Stimulated activated CD4-positive, alpha-beta T cell treated with anti-CD3 and anti-CD28 coated beads, Interleukin-12 subunit alpha, Interleukin-12 subunit beta, amount 100 ng/mL, for 48 hours (primary cell): ENCODE results near the gene ELL3.
"Not testable (repeated sequence)": the region's sequence is repeated elsewhere in the genome, so short reads cannot be mapped to it uniquely, and the experiment has no call there.

Source experiments
- DNase-seq, 3 donors: peaks; one replicate each; pipeline ENCODE4 v3.0.0-alpha.2; 2020; ENCODE audit warnings: low read depth in 2 of 3, low spot score in 1 of 3

Gene ELL3

DNA sequence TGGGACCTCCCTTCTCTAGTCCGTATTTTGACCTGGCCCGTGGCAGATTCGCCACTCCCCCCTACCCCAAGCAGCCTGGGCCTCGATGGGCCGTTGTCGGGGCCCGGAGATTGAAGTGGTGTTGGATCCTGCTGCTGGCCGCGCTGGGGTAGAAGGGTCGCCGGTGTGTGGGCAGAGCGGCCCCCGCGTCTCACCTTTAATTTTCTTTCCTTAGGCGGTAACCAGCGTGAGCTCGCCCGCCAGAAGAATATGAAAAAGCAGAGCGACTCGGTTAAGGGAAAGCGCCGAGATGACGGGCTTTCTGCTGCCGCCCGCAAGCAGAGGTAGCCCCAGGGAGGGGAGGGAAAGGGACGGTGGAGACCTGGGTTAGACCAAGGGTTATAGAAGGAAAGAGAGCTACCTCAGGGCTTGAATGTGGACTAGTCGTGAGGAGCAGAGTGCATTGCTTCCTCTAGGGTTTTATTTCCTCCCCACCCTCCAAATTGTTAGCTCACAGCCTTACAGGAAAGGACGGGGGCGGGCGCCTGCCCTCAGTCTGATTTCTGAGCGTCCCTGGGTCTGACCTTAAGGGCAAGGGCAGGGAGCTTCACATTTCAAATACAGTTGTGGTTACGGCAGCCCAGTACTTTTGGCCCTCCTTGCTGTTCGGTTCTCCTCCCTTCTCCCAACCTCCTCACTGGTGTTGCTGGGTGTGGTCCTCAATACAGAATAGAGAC is 16.2 kb upstream of the ELL3 start:
- DNase-seq: peak in 1 of 3 donors; percentile 12

GRCh38 chr15:43791993-43792760 is 15.4 kb upstream of the ELL3 start, which contains the start of gene SERF2:
Gene SERF2, plus strand, starts transcription at chr15:43792320. Its CDS starts 57 bp downstream, at chr15:43792377.
- peak; percentile 100 for DNase-seq

GRCh38 chr15:43789409-43789808 is 12.6 kb upstream of the ELL3 start:
- no peak for DNase-seq

DNA sequence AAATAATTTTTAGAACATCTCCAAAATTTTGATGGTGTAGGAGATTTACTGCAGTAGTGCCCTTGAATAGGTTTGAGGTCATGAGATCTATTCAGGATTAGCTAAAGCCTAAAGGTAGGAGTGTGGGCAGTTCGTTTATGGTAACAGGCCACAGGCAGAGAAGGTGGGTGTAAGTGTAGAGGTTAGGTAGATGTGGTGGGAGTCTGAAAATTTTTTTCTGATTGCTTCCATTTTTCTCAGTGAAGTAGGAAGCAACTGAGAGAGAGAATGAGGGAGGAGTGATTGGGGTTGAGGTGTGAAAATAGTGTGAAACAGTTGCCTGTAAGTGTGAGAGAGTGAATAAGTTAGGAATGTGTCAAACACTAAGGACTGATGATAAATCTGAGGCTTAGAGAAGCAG is 2.2 kb upstream of the ELL3 start:
- no peak for DNase-seq

GRCh38 chr15:43777267-43777914 is 625 bp upstream of the ELL3 start:
- DNase-seq: peak; percentile 86 to 90 (median 86)

- DNase-seq: peak in 1 of 3 donors; percentile 12
Observed at GRCh38 chr15:43776101-43776717, 557 bp downstream of the ELL3 start.

DNA sequence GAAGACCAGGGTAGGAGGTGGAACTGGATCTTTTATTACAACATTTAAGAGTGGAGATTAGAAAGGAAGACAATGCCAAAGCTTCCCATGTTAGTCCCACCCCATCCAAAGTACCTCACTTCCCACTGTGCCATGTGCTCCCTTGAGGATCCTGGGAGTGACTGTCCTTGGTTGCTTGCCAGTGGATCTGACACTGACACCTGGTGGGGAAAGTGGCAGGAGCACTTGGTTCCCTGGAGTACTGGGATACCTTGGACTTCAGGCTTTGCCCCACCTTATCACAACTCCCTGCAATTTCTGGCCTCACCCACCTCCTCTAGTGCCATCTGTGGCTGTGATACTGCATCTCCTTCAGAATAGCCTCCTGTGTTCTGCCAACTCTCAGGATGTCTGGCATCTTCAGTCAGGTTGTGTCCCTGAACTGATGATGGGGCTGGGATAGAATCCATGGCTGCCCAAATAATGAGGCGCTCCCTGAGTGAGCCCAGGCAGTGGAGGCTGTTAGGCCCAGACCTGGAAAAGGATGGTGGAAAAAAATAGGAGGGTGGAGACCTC is 1.3 kb downstream of the ELL3 start:
- no peak for DNase-seq

GRCh38 chr15:43774062-43774461 is 2.7 kb downstream of the ELL3 start:
- DNase-seq: no peak

DNA sequence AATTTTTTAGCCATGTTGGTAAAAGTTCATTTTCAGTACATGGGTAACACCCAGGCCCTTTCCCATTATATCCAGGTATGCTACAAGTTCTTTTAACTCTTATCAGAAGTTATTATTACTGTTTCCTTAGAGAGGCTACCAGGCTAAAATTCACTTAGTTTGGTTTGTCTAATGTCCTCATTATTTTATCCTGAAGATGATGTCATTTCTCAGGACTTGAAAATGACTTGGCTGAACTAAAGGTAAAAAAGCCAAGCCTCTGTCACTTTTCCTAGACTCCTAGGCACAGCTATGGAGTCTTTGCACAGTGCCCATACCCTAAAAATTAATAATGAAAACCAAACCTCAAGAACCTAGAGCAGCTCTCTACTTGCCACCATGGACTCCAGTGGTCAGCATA is 4.1 kb downstream of the ELL3 start:
- no peak for DNase-seq

DNA sequence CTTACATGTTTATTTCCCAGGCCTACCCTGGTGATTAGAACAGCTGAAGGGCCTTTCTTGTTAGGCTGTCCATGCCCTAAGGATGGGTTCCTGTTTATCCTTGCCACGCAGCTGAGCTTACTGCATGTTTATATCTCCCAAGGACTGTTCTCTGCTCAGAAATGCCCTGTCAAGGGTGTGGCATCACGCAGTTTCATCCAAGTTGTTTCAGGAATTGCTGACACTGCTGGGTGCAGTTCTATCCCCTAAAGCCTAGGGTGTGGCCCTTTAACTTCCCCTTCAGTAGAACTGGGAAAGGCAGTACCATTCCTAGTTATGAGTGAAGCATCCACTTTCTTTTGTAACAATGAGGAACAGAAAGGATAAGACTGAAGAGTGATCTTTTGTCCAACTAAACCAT is 5.0 kb downstream of the ELL3 start:
- no peak for DNase-seq

DNA sequence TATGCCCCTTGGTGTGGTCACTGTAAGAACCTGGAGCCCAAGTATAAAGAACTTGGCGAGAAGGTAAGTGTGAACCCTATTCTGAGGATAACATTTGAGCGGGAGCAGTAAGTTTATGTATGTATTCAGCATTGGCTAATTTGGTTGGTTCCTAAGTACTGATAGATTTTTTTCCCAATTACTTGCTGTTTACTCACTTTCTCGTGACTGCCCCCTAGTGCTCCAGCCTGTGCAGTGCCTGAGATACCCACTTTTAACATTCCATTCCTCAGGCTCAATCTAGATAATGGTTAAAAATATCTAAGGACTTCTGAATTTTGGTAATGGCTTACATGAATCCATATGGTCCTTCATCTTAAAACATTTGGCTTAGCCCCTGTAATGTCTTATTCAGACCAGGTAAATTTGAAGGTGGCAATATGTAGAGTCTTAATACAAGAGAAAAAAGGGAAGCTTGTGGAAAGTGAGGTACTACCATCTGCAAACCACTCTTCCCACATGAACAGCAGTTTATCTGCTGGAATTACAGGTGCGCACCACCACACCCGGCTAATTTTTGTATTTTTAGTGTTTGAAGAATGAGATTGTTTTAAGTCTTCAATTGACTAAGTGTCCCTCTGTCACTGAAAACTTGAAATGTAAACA is 7.1 kb downstream of the ELL3 start:
- peak in 2 of 3 donors; percentile 44 to 71 for DNase-seq

GRCh38 chr15:43763819-43764446 is 12.8 kb downstream of the ELL3 start:
- DNase-seq: no peak

GRCh38 chr15:43762824-43763223 is 13.9 kb downstream of the ELL3 start:
- no peak for DNase-seq

GRCh38 chr15:43751885-43752284 is 24.9 kb downstream of the ELL3 start:
- DNase-seq: no peak

DNA sequence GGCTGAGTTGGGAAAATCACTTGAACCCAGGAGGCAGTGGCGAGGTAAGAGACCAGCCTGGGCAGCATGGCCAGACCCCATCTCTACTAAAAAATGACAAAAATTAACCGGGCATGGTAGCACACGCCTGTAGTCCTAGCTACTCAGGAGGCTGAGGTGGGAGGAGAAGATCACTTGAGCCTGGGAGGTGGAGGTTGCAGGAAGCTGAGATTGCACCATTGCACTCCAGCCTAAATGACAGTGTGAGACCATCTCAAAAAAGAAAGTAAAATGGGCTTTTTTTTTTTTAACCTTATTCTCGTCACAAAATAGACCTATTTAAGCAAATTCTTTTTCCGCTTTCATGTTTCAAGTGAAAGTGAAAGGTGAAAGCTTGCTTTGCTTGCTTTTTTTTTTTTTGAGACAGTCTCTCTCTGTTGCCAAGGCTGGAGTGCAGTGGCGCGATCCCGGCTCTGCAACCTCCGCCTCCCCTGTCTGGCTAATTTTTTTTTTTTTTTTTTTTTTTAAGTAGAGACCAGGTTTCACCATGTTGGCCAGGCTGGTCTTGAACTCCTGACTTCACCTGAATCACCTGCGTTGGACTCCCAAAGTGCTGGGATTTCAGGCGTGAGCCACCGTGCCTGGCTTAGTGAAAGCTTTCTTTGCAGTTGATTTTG is 26.9 kb downstream of the ELL3 start:
- DNase-seq: peak in 2 of 3 donors; percentile 20 to 25

DNA sequence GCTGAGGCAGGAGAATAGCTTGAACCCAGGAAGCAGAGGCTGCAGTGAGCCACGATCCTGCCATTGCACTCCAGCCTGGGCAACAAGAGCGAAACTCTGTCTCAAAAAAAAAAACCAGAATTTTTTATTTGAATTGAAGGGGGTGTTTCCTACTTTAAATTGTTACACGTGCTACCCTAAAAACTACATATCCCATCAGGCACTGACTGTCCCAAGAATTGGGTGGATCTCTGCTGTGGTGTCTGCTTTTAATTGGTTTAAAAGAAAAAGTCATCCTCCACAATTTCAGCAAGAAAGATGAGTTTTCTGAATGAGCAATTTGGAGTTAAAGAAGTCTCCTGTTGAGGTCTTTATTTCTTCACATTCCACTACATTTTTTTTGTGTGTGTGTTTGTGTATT is 28.4 kb downstream of the ELL3 start:
- DNase-seq: no peak

GRCh38 chr15:43746903-43747309 is 29.9 kb downstream of the ELL3 start:
- not testable (repeated sequence) for DNase-seq

DNA sequence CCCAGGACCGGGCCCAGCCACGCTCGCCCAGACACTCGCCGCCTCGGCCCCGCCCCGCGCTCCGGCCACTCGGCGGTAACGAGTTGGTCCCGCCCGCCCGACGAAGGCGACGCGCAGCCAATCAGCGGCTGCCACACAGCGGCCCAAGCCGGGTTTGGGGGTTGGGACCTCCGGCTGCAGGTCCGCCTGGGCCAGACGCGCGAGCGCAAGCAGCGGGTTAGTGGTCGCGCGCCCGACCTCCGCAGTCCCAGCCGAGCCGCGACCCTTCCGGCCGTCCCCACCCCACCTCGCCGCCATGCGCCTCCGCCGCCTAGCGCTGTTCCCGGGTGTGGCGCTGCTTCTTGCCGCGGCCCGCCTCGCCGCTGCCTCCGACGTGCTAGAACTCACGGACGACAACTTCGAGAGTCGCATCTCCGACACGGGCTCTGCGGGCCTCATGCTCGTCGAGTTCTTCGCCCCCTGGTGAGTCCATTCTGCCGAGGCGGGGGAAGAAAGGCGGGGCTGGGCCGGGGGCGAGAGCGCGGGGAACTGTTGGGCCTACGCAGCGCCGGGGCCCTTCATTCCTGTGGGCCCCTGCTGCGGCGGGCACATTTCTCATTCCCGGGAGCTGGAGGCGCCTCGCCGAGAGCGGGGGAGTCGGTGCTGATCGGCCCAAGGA is 30.4 kb downstream of the ELL3 start, which contains the start of gene PDIA3:
TSS of gene PDIA3 (plus strand) at position 194 of the 658 bp plus-strand sequence. CDS start at position 296, 102 bp downstream.
- DNase-seq: peak; percentile 70 to 86 (median 79)

DNA sequence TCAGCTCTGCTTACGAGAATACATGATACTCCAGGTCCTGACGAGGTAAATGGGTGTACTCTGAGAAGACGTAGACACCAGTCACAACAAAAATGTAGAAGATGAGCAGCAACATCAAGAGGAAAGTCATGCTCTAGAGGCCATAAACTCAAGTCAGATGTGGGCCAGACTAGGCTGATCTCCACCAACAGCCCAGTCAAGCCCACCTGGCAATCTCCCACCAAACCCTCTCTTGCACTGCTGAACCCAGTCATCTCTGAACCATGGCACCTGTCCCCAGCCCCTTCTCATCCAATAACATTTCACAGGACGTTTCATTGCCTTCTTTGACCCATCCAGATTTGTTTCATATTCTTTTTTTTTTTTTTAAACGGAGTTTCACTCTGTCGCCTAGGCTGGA is 41.4 kb downstream of the ELL3 start:
- DNase-seq: no peak
